Astrocyte of the cerebellum (primary cell): Measurements from ENCODE around the gene MTMR6.
A peak's percentile ranks its signal among the peaks of the same experiment; 100 is the strongest.

Experiments used
- DNase-seq: peaks from one replicate; pipeline ENCODE4 v3.0.0-alpha.2; 2011; ENCODE audit warnings: low read depth
- H3K4me3 ChIP-seq: 2 replicates; pipeline ENCODE4 v1.5.1; 2011; ENCODE audit warnings: mild to moderate bottlenecking, low read depth, low read length, moderate library complexity
- CTCF ChIP-seq: IDR thresholded peaks from 2 replicates; pipeline ENCODE4 v1.5.1; 2012; ENCODE audit warnings: low read length, low read depth, moderate library complexity, mild to moderate bottlenecking; ENCODE audit errors: missing control alignments
- in situ Hi-C: cut with HindIII; loops from 2 replicates; pipeline ENCODE4 v1.10.0; 2017; ENCODE audit warnings: low sequenced_read_pairs

MTMR6 gene

DNA sequence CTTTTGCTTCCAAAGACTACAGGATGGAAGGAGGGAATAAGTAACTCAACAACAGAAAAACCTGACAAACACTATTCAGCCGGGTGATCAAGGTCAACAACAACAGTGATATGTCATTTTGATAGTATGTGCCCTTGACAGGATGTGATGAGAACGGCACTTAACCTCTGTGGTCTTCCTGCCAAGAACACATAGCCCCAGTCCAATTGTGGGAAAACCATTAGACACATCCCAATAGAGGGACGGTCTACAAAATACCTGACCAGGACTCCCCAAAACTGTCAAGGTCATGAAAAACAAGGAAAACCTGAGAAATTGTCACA, 72.1 kb downstream of the MTMR6 start:
- no peak for TF ChIP-seq CTCF
- H3K4me3 ChIP-seq, result no peak overlapping the region
- in situ Hi-C loops, result no loop called here
- no peak for DNase-seq

DNA sequence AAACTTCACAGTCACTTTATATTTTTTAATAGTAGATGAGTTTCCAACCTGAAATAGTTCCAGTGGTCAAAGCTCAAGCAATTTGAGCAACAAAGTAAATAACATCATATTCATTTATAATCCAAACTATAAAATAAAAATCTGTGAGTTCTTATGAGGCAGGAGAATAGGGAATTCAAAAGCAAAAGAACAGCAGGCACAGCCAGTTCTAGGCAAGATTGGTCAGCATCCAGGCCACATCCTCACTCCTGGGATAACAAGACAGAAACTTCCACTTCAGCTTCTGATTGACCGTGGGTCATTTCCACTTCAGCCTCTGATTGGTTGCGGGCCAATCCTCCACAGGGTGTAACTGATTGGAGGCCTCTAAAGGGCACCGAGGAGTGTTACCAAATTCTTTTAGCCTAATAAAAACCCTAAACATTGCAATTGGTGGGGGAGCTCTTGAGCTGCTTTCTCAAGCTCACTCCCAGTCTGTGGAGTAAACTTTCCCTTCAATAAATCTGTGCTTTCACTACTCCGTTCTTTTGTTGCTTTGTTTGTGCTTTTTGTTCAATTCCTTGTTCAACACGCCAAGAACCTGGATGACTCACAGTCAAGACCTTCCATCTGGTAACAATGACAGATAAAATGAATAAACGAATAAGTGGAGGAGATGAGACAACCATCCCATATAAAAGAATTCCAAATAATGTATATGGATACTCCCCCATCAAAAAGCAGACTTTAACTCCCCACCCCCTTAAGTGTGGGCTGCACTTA, 72.6 kb downstream of the MTMR6 start:
- no peak overlapping the region for H3K4me3 ChIP-seq
- TF ChIP-seq CTCF, result peak; percentile 29
- peak; percentile 26 for DNase-seq
- in situ Hi-C loops, result no loop called here

- no peak for DNase-seq
- in situ Hi-C loops, result no loop called here
- no peak overlapping the region for H3K4me3 ChIP-seq
- TF ChIP-seq CTCF, result no peak
Observed at GRCh38 chr13:25213715-25214114, 73.6 kb downstream of the MTMR6 start.

DNA sequence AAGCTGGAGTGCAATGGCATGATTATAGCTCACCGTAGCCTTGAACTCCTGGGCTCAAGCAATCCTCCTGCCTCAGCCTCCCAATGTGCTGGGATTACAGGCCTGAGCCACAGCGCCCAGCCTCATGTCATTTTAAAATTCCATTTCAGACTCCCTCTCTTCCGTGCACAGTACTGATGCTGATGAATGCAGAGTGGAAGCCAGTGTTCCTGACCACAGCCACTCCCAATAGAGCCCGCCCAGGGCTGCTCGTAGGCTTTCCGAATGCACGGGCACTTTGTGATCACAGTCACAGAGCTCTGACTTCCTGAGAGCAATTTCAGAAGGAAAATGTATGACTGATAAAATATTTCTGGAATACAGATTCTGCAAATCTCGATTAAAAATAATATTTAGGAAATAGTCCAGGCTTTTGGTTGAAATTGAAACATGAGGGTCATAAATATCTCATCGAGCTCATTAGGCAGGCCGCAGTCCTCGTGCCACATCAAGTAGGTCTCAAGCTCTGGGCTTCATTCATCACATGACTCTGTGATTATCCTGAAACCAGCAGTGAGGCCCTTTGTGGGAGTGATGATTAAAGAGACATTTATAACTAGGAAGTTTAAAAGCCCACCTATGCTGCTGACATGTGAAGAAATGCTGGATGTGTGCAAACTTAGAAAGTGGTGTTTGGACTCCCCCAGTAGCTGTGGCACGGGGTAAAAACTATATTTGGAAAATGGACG, 76.3 kb downstream of the MTMR6 start:
- in situ Hi-C loops, result no loop called here

GRCh38 chr13:25207291-25207810, 79.9 kb downstream of the MTMR6 start:
- in situ Hi-C loops, result no loop called here
- TF ChIP-seq CTCF, result no peak
- no peak overlapping the region for H3K4me3 ChIP-seq
- no peak for DNase-seq

More for the DNA sequence above, 76.3 kb downstream of the MTMR6 start:
- no peak for DNase-seq
- TF ChIP-seq CTCF, result no peak
- no peak overlapping the region for H3K4me3 ChIP-seq

- in situ Hi-C loops, result no loop called here
- DNase-seq, result no peak
- no peak for TF ChIP-seq CTCF
- no peak overlapping the region for H3K4me3 ChIP-seq
Observed at GRCh38 chr13:25204863-25205262, 82.4 kb downstream of the MTMR6 start.
